Nephron progenitor cell (in vitro differentiated cells): ENCODE results near the gene SFMBT2.

Experiments
- DNase-seq: peaks from one replicate; pipeline ENCODE4 v3.0.0; 2021
- H3K27ac Mint-ChIP-seq: 2 replicates; pipeline ENCODE4 v1.8.0; 2021; ENCODE audit warnings: mild to moderate bottlenecking, moderate library complexity, mixed read lengths
- H3K27me3 Mint-ChIP-seq: 2 replicates; pipeline ENCODE4 v1.8.0; 2021; ENCODE audit warnings: mild to moderate bottlenecking, low read depth, mixed read lengths; ENCODE audit not compliant: poor library complexity
- H3K36me3 Mint-ChIP-seq: 2 replicates; pipeline ENCODE4 v1.8.0; 2021; ENCODE audit warnings: low read depth, mixed read lengths
- H3K4me1 Mint-ChIP-seq: 2 replicates; pipeline ENCODE4 v1.8.0; 2021; ENCODE audit warnings: mixed read lengths
- H3K4me3 Mint-ChIP-seq: 2 replicates; pipeline ENCODE4 v1.8.0; 2021; ENCODE audit warnings: mild to moderate bottlenecking, moderate library complexity, mixed read lengths
- H3K9me3 Mint-ChIP-seq: 2 replicates; pipeline ENCODE4 v1.8.0; 2021; ENCODE audit warnings: mild to moderate bottlenecking, moderate library complexity, mixed read lengths
- CTCF ChIP-seq: fragments of 200-600 bp; sonication (generic); IDR thresholded peaks from 2 replicates; pipeline ENCODE4 v1.5.0; 2021; ENCODE audit warnings: antibody characterized with exemption

SFMBT2 gene

GRCh38 chr10:7354330-7355047, 56.3 kb downstream of the SFMBT2 start:
- H3K4me3 Mint-ChIP-seq = no peak overlapping the region
- H3K36me3 Mint-ChIP-seq = peaks cover 32% of the 10 kb centered on the region
- H3K9me3 Mint-ChIP-seq = peaks cover 15% of the 10 kb centered on the region
- peaks cover 3% of the 10 kb centered on the region for H3K27me3 Mint-ChIP-seq
- no peak for DNase-seq
- H3K27ac Mint-ChIP-seq = no peak overlapping the region
- no peak for TF ChIP-seq CTCF
- H3K4me1 Mint-ChIP-seq = peaks cover 30% of the 10 kb centered on the region

GRCh38 chr10:7351894-7352293, 58.9 kb downstream of the SFMBT2 start:
- TF ChIP-seq CTCF = no peak
- H3K27ac Mint-ChIP-seq = peak overlapping the region; percentile 88
- peaks cover 3% of the 10 kb centered on the region for H3K27me3 Mint-ChIP-seq
- H3K4me1 Mint-ChIP-seq = peaks cover 46% of the 10 kb centered on the region
- H3K36me3 Mint-ChIP-seq = peaks cover 25% of the 10 kb centered on the region
- DNase-seq = no peak
- peaks cover 6% of the 10 kb centered on the region for H3K9me3 Mint-ChIP-seq
- H3K4me3 Mint-ChIP-seq = peak overlapping the region; percentile 9

GRCh38 chr10:7350541-7351195, 60.2 kb downstream of the SFMBT2 start:
- Mint-ChIP-seq H3K9me3 (peaks cover 6% of the 10 kb centered on the region), H3K36me3 (peaks cover 30% of the 10 kb centered on the region), H3K4me1 (peaks cover 40% of the 10 kb centered on the region), H3K27ac (no peak overlapping the region), H3K4me3 (no peak overlapping the region), H3K27me3 (peaks cover 3% of the 10 kb centered on the region)
- no peak for TF ChIP-seq CTCF
- no peak for DNase-seq

GRCh38 chr10:7345717-7346116, 65.1 kb downstream of the SFMBT2 start:
- H3K27ac Mint-ChIP-seq = peak overlapping the region; percentile 44
- peaks cover 3% of the 10 kb centered on the region for H3K27me3 Mint-ChIP-seq
- no peak overlapping the region for H3K4me3 Mint-ChIP-seq
- no peak for TF ChIP-seq CTCF
- H3K4me1 Mint-ChIP-seq = peaks cover 30% of the 10 kb centered on the region
- peaks cover 70% of the 10 kb centered on the region for H3K36me3 Mint-ChIP-seq
- no peak for DNase-seq
- H3K9me3 Mint-ChIP-seq = peaks cover 28% of the 10 kb centered on the region

GRCh38 chr10:7343040-7343439, 67.8 kb downstream of the SFMBT2 start:
- no peak for TF ChIP-seq CTCF
- DNase-seq = no peak
- no peak overlapping the region for H3K4me3 Mint-ChIP-seq
- no peak overlapping the region for H3K27ac Mint-ChIP-seq
- H3K27me3 Mint-ChIP-seq = peaks cover 6% of the 10 kb centered on the region
- peaks cover 22% of the 10 kb centered on the region for H3K9me3 Mint-ChIP-seq
- H3K36me3 Mint-ChIP-seq = peaks cover 68% of the 10 kb centered on the region
- H3K4me1 Mint-ChIP-seq = peaks cover 31% of the 10 kb centered on the region
